HepG2 (cell line): ENCODE data around the gene TFDP2. TPM values are rescaled to one million over a fixed set of nuclear protein-coding genes. Genes with fewer than 3 reads are reported as not detected.

ENCODE experiments used
- ATAC-seq: fragments of 200-7000 bp; cut with Tn5 transposase; 3 replicates; pipeline ENCODE4 v1.9.1; 2020; ENCODE audit warnings: mild to moderate bottlenecking, moderate library complexity
- BruUV-seq: library from RNA; stranded (reverse); fragments of 400-500 nt; replicated peaks from 2 replicates; lab custom pipeline; 2021; lab: Mats Ljungman, UMichigan
- CTCF ChIA-PET: fragments of 300-600 bp; formaldehyde crosslinking; extraction: SDS; loops from one replicate; lab custom pipeline; 2021; ENCODE audit warnings: low total read pairs, inconsistent platforms, low intra/inter-chr PET ratio; lab: Yijun Ruan, JAX
- POLR2A ChIA-PET: fragments of 350-600 bp; sonication (Branson Sonifier 250); formaldehyde crosslinking; loops from one replicate; lab custom pipeline; 2020; ENCODE audit warnings: antibody characterized with exemption, inconsistent platforms; lab: Yijun Ruan, JAX
- DNase-seq: peaks from one replicate; pipeline ENCODE4 v3.0.0-alpha.2; 2015; ENCODE audit warnings: low spot score
- FAIRE-seq: peaks from 3 replicates; lab custom pipeline; 2011; peaks lifted over from hg19 to GRCh38; lab: Jason Lieb, UNC
- H2AFZ ChIP-seq: one replicate; pipeline ENCODE4 v1.6.1; 2011; ENCODE audit warnings: low read length, inconsistent platforms
- H3K27ac ChIP-seq: fragments of 300-600 bp; 3 replicates; pipeline ENCODE4 v1.8.0; 2011; ENCODE audit warnings: mixed run types, mild to moderate bottlenecking, mixed read lengths, low read length, inconsistent platforms; ENCODE audit not compliant: insufficient read depth; ENCODE audit errors: extremely low read length
- H3K27me3 ChIP-seq, 2 experiments: fragments of 200-600 bp in 1 of 2; 2 replicates in 1 of 2; 3 replicates in 1 of 2; pipeline versions ENCODE4 v1.6.0 to v1.8.0; 2011; ENCODE audit warnings: low read length in 2 of 2, mild to moderate bottlenecking in 2 of 2, moderate library complexity in 2 of 2, inconsistent platforms in 1 of 2; ENCODE audit not compliant: insufficient read depth in 2 of 2, control insufficient read depth in 1 of 2
- H3K36me3 ChIP-seq, 2 experiments: fragments of 200-600 bp in 1 of 2; replicated peaks in 1 of 2; 2 replicates in 1 of 2; 3 replicates in 1 of 2; pipeline versions ENCODE4 v1.5.1 to v1.8.0; 2011; ENCODE audit warnings: low read length in 2 of 2, inconsistent platforms in 1 of 2; ENCODE audit not compliant: insufficient read depth in 2 of 2, control insufficient read depth in 1 of 2
- H3K4me1 ChIP-seq: 2 replicates; pipeline ENCODE4 v1.5.1; 2012; ENCODE audit warnings: low read length, inconsistent platforms; ENCODE audit not compliant: insufficient read depth
- H3K4me2 ChIP-seq: 2 replicates; pipeline ENCODE4 v1.6.0; 2011; ENCODE audit warnings: low read depth, low read length, inconsistent platforms
- H3K4me3 ChIP-seq, 3 experiments: fragments of 200-600 bp in 1 of 3; sonication (generic), shearing (Covaris generic) in 1 of 3; replicated peaks in 1 of 3; 2 replicates each; pipeline ENCODE4 v1.5.1; 2011 to 2016; ENCODE audit warnings: low read length in 3 of 3, inconsistent platforms in 2 of 3, low read depth in 2 of 3, mild to moderate bottlenecking in 2 of 3, control low read depth in 1 of 3, mixed read lengths in 1 of 3; ENCODE audit not compliant: insufficient read depth in 1 of 3
- H3K79me2 ChIP-seq: one replicate; pipeline ENCODE4 v1.6.1; 2011; ENCODE audit warnings: low read length, inconsistent platforms; ENCODE audit not compliant: insufficient read depth
- H3K9ac ChIP-seq: 2 replicates; pipeline ENCODE4 v1.6.0; 2011; ENCODE audit warnings: mild to moderate bottlenecking, low read depth, low read length, inconsistent platforms; ENCODE audit not compliant: insufficient read depth
- H3K9me3 ChIP-seq: 2 replicates; pipeline ENCODE4 v1.5.1; 2012; ENCODE audit warnings: mild to moderate bottlenecking, low read length
- H4K20me1 ChIP-seq: 2 replicates; pipeline ENCODE4 v1.6.0; 2011; ENCODE audit warnings: inconsistent platforms, mild to moderate bottlenecking, low read length, moderate library complexity; ENCODE audit not compliant: insufficient read depth
- DBP ChIP-seq: sonication (generic); formaldehyde crosslinking; IDR thresholded peaks from 2 replicates; pipeline ENCODE4 v1.4.0; 2020; ENCODE audit warnings: missing genetic modification reagents; ENCODE audit errors: not compliant biosample characterization
- FUBP1 ChIP-seq: sonication (generic); formaldehyde crosslinking; IDR thresholded peaks from 2 replicates; pipeline ENCODE4 v1.5.1; 2020; ENCODE audit warnings: missing genetic modification reagents, mild to moderate bottlenecking, borderline replicate concordance
- HNF1A ChIP-seq, 2 experiments: sonication (generic) in 1 of 2; formaldehyde crosslinking in 1 of 2; IDR thresholded peaks; 2 replicates each; pipeline versions ENCODE4 v1.4.0 to v1.6.1; 2016 to 2020; ENCODE audit warnings: borderline replicate concordance in 1 of 2, low read depth in 1 of 2, mild to moderate bottlenecking in 1 of 2, missing genetic modification reagents in 1 of 2
- HNF4A ChIP-seq: sonication (generic); formaldehyde crosslinking; IDR thresholded peaks from 2 replicates; pipeline ENCODE4 v1.4.0; 2020; ENCODE audit warnings: missing genetic modification reagents
- NCOA2 ChIP-seq: sonication (generic); formaldehyde crosslinking; IDR thresholded peaks from 2 replicates; pipeline ENCODE4 v1.8.0; 2022; ENCODE audit warnings: inconsistent platforms
- NR2F6 ChIP-seq, 2 experiments: IDR thresholded peaks; 2 replicates each; pipeline ENCODE4 v1.6.1; 2016; ENCODE audit warnings: antibody characterized with exemption in 1 of 2, mild to moderate bottlenecking in 1 of 2
- PHF21A ChIP-seq: sonication (generic); formaldehyde crosslinking; IDR thresholded peaks from 2 replicates; pipeline ENCODE4 v1.5.0; 2020; ENCODE audit warnings: mild to moderate bottlenecking, missing genetic modification reagents
- RFX3 ChIP-seq: IDR thresholded peaks from 2 replicates; pipeline ENCODE4 v1.6.1; 2016; ENCODE audit warnings: missing biosample characterization, missing genetic modification reagents
- ZNF331 ChIP-seq: sonication (generic); formaldehyde crosslinking; IDR thresholded peaks from 2 replicates; pipeline ENCODE4 v1.4.0; 2020; ENCODE audit warnings: missing genetic modification reagents
- ZNF569 ChIP-seq: sonication (generic); formaldehyde crosslinking; IDR thresholded peaks from 2 replicates; pipeline ENCODE4 v1.5.0; 2020; ENCODE audit warnings: mild to moderate bottlenecking, missing genetic modification reagents, moderate library complexity, borderline replicate concordance
- ZNF644 ChIP-seq: IDR thresholded peaks from 2 replicates; pipeline ENCODE4 v1.6.1; 2016; ENCODE audit warnings: low read depth
- WGBS: methylation state at CpG from one replicate; pipeline ENCODE4 v1.1.6; 2017; ENCODE audit warnings: low lambda C conversion rate; 5-methylcytosine and 5-hydroxymethylcytosine counted together
- in situ Hi-C: cut with HindIII; loops from 2 replicates; pipeline ENCODE4 v1.10.0; 2017; ENCODE audit warnings: low pct_unique_long_range_greater_than_20kb; ENCODE audit not compliant: extremely low pct_ligation_motif_present
- intact Hi-C: fragments of 100-400 bp; cut with micrococcal nuclease; formaldehyde crosslinking; loops from one replicate; pipeline ENCODE4 v1.10.0; 2022; ENCODE audit not compliant: unreplicated experiment
- polyA plus RNA-seq, 8 experiments: library from polyadenylated mRNA; depleted of rRNA in 3 of 8; stranded (reverse) in 7 of 8; unstranded in 1 of 8; fragments of >200 nt; fragmentation: Illumina TruSeq in 4 of 8; extraction: Trizol in 4 of 8; gene quantifications; 2 replicates each; pipeline versions ENCODE4 v1.2.1 to v1.2.3, GENCODE V29; 2011 to 2016; ENCODE audit warnings: low read depth in 4 of 8, missing spikeins in 1 of 8, mixed read lengths in 1 of 8; ENCODE audit not compliant: insufficient read depth in 1 of 8
- total RNA-seq, 5 experiments: library from RNA; depleted of rRNA; stranded (reverse); fragments of >200 nt; fragmentation: Illumina TruSeq; extraction: Trizol; gene quantifications; 2 replicates each; pipeline ENCODE4 v1.2.3, GENCODE V29; 2016; ENCODE audit warnings: low read depth in 1 of 5

Gene TFDP2
- total and polyA plus RNA-seq, 2 of the 13 experiments (the other 11 are each of a cell fraction or from before 2014, with no cell fraction given): 17.9 to 37.4 TPM

- intact Hi-C loops (no loop called here), in situ Hi-C loops (no loop called here)
- peak overlapping the region; percentile 23; the same call in 1 of the 2 replicates for H3K4me2 ChIP-seq
- no peak overlapping the region for H3K4me3 ChIP-seq
- H2AFZ ChIP-seq: no peak overlapping the region
- H3K4me1 ChIP-seq: peaks cover 37% of the 10 kb centered on the region
- no TSS peak for BruUV-seq
- peak; percentile 21 for FAIRE-seq
- ChIA-PET CTCF (no interaction called here), POLR2A (no interaction called here)
- no peaks in the 10 kb centered on the region for H4K20me1 ChIP-seq
- TF ChIP-seq DBP (CRISPR knock-in tag) (no peak), HNF1A (IDR thresholded peaks at IDR 0.05; ENCODE audit: low read depth) (peak; percentile 36; the same call in 1 of the 2 replicates), HNF1A (CRISPR knock-in tag; IDR thresholded peaks at IDR 0.05; ENCODE audit: borderline replicate concordance) (no peak; the same call in 1 of the 2 replicates), FUBP1 (no peak), ZNF569 (CRISPR knock-in tag) (no peak), NR2F6 (IDR thresholded peaks at IDR 0.05) (peak; percentile 13; the same call in 1 of the 2 replicates), NR2F6 (CRISPR knock-in tag; IDR thresholded peaks at IDR 0.05) (no peak), PHF21A (CRISPR knock-in tag) (0 out of 2 replicates have a peak, but pooled peaks have one; percentile 30), NCOA2 (peak; percentile 23; the same call in 1 of the 2 replicates), ZNF331 (CRISPR knock-in tag) (no peak), ZNF644 (peak; percentile 29; the same call in 1 of the 2 replicates), RFX3 (no peak), HNF4A (peak; percentile 51; the same call in 1 of the 2 replicates)
- H3K79me2 ChIP-seq: no peaks in the 10 kb centered on the region
- peak; percentile 59 for ATAC-seq
- H3K9ac ChIP-seq: no peak overlapping the region
- peak overlapping the region; percentile 6 for H3K27ac ChIP-seq
- no peaks in the 10 kb centered on the region for H3K27me3 ChIP-seq
- no peaks in the 10 kb centered on the region for H3K9me3 ChIP-seq
- H3K36me3 ChIP-seq: no peaks in the 10 kb centered on the region
- 30% methylated on average over 2 of the region's 2 CpGs for WGBS
- DNase-seq: peak; percentile 43
Observed at GRCh38 chr3:142086581-142087090, 62.7 kb downstream of the TFDP2 start.
